Esophagus squamous epithelium (tissue), 5 donors: Measurements from ENCODE around the gene BRD9. TPM values are rescaled to one million over a fixed set of nuclear protein-coding genes. Genes with fewer than 3 reads are reported as not detected.
"Not testable (repeated sequence)": the region's sequence is repeated elsewhere in the genome, so short reads cannot be mapped to it uniquely, and the experiment has no call there.

Experiments used
- DNase-seq: peaks from one replicate; lab custom pipeline; 2025; lab: John Stamatoyannopoulos, UW
- H3K27ac ChIP-seq, 4 donors: fragments of 200-600 bp; sonication (generic); one replicate each; pipeline ENCODE4 v1.5.1; 2016 to 2019; ENCODE audit warnings: mild to moderate bottlenecking in 1 of 4
- H3K27me3 ChIP-seq, 4 donors: fragments of 200-600 bp; sonication (generic); 1 replicate in 3 of 4; 2 replicates in 1 of 4; pipeline versions ENCODE4 v1.5.1 to v1.6.0; 2017 to 2021; ENCODE audit warnings: antibody characterized with exemption in 1 of 4
- H3K36me3 ChIP-seq, 3 donors: fragments of 200-600 bp; sonication (generic); one replicate each; pipeline ENCODE4 v1.5.1; 2016 to 2019
- H3K4me1 ChIP-seq, 3 donors: fragments of 200-600 bp; sonication (generic); one replicate each; pipeline ENCODE4 v1.5.1; 2017 to 2019
- H3K4me3 ChIP-seq, 4 donors: fragments of 200-600 bp; sonication (generic); 1 replicate in 3 of 4; 2 replicates in 1 of 4; pipeline ENCODE4 v1.5.1; 2016 to 2019; ENCODE audit warnings: mild to moderate bottlenecking in 2 of 4, moderate library complexity in 1 of 4
- H3K9me3 ChIP-seq, 3 donors: fragments of 200-600 bp; sonication (generic); one replicate each; pipeline ENCODE4 v1.5.1; 2016 to 2019
- CTCF ChIP-seq, 6 experiments: fragments of 450-650 bp in 4 of 6; fragments of 200-600 bp in 2 of 6; sonication (generic) in 2 of 6; IDR thresholded peaks; one replicate each; pipeline ENCODE4 v1.5.1; 2016 to 2019; ENCODE audit warnings: antibody characterized with exemption in 6 of 6, mild to moderate bottlenecking in 4 of 6, moderate library complexity in 4 of 6
- POLR2A ChIP-seq, 4 donors: fragments of 450-650 bp; IDR thresholded peaks; one replicate each; pipeline ENCODE4 v1.6.1; 2017; ENCODE audit warnings: antibody characterized with exemption in 4 of 4, mild to moderate bottlenecking in 4 of 4, moderate library complexity in 3 of 4
- WGBS, 2 donors: methylation state at CpG; one replicate each; pipeline ENCODE4 v1.1.5; 2018; 5-methylcytosine and 5-hydroxymethylcytosine counted together
- intact Hi-C: fragments of 100-400 bp; cut with DNase I; formaldehyde crosslinking; loops from one replicate; pipeline ENCODE4 v1.15.0; 2022
- total RNA-seq, 4 donors: library from RNA; depleted of rRNA; stranded (reverse); fragments of >200 nt; gene quantifications; one replicate each; pipeline ENCODE4 v1.1.0, GENCODE V29; 2016
- donor health status: DM: yes; HTN: yes; CAD: no.

BRD9 gene
- total RNA-seq, 4 donors from 2014 or later: 16.1 to 35.7 (median 22.3) TPM

GRCh38 chr5:825544-825943 is 67.1 kb downstream of the BRD9 start:
- intact Hi-C loops, H3K9me3 ChIP-seq, H3K27ac ChIP-seq, H3K27me3 ChIP-seq, H3K36me3 ChIP-seq, DNase-seq, H3K4me3 ChIP-seq, H3K4me1 ChIP-seq: not testable (repeated sequence)
- 11% methylated on average over 1 of the region's 1 CpG; no CpG with 5 or more reads in 1 of the 2 donors for WGBS, 2 donors

- no peak overlapping the region for H3K27ac ChIP-seq
- DNase-seq: no peak
- WGBS, 2 donors: 86 to 87% methylated on average over 8 of the region's 8 CpGs
- no peaks in the 10 kb centered on the region for H3K4me1 ChIP-seq
- H3K4me3 ChIP-seq: no peak overlapping the region
- no peaks in the 10 kb centered on the region for H3K9me3 ChIP-seq
- no peaks in the 10 kb centered on the region for H3K36me3 ChIP-seq
- TF ChIP-seq CTCF (IDR thresholded peaks at IDR 0.05): no peak
- no peak for TF ChIP-seq POLR2A (IDR thresholded peaks at IDR 0.05)
- intact Hi-C loops: no loop called here
- H3K27me3 ChIP-seq: no peaks in the 10 kb centered on the region
Observed at GRCh38 chr5:821504-821903, 71.1 kb downstream of the BRD9 start.

- TF ChIP-seq CTCF (IDR thresholded peaks at IDR 0.05): no peak
- no peak for TF ChIP-seq POLR2A (IDR thresholded peaks at IDR 0.05)
- Histone ChIP-seq H3K27me3 (no peaks in the 10 kb centered on the region), H3K27ac (no peak overlapping the region), H3K4me3 (no peak overlapping the region), H3K4me1 (no peaks in the 10 kb centered on the region), H3K9me3 (no peaks in the 10 kb centered on the region), H3K36me3 (no peaks in the 10 kb centered on the region)
- DNase-seq: no peak
- 63 to 72% methylated on average over 2 to 3 of the region's 3 CpGs for WGBS, 2 donors
- intact Hi-C loops: no loop called here
Observed at GRCh38 chr5:820245-820644, 72.4 kb downstream of the BRD9 start.

- Histone ChIP-seq H3K4me3 (no peak overlapping the region), H3K27ac (no peak overlapping the region), H3K36me3 (no peaks in the 10 kb centered on the region), H3K4me1 (no peaks in the 10 kb centered on the region), H3K27me3 (no peaks in the 10 kb centered on the region), H3K9me3 (no peaks in the 10 kb centered on the region)
- WGBS, 2 donors: 84 to 86% methylated on average over 3 of the region's 3 CpGs
- no peak for DNase-seq
- TF ChIP-seq POLR2A (IDR thresholded peaks at IDR 0.05) (no peak), CTCF (IDR thresholded peaks at IDR 0.05) (no peak)
- intact Hi-C loops: no loop called here
Observed at GRCh38 chr5:819078-819477, 73.5 kb downstream of the BRD9 start.

GRCh38 chr5:816176-816575 is 76.4 kb downstream of the BRD9 start:
- no peaks in the 10 kb centered on the region for H3K27me3 ChIP-seq
- DNase-seq: no peak
- H3K4me1 ChIP-seq: no peaks in the 10 kb centered on the region
- intact Hi-C loops: no loop called here
- H3K36me3 ChIP-seq: no peaks in the 10 kb centered on the region
- 93 to 98% methylated on average over 14 to 15 of the region's 15 CpGs for WGBS, 2 donors
- H3K4me3 ChIP-seq: no peak overlapping the region
- TF ChIP-seq POLR2A (IDR thresholded peaks at IDR 0.05): no peak
- TF ChIP-seq CTCF (IDR thresholded peaks at IDR 0.05): no peak
- no peak overlapping the region for H3K27ac ChIP-seq
- no peaks in the 10 kb centered on the region for H3K9me3 ChIP-seq

- TF ChIP-seq POLR2A (IDR thresholded peaks at IDR 0.05) (no peak), CTCF (IDR thresholded peaks at IDR 0.05) (no peak)
- 75 to 90% methylated on average over 3 of the region's 3 CpGs for WGBS, 2 donors
- Histone ChIP-seq H3K9me3 (no peaks in the 10 kb centered on the region), H3K4me1 (no peaks in the 10 kb centered on the region), H3K27ac (no peak overlapping the region), H3K4me3 (no peak overlapping the region), H3K27me3 (no peaks in the 10 kb centered on the region), H3K36me3 (no peaks in the 10 kb centered on the region)
- intact Hi-C loops: no loop called here
- no peak for DNase-seq
Observed at GRCh38 chr5:815449-815848, 77.2 kb downstream of the BRD9 start.
